ENCODE measurements around the gene HPX. TPM values are rescaled to one million over a fixed set of nuclear protein-coding genes. Genes with fewer than 3 reads are reported as not detected.

Gene HPX
- total RNA-seq, 1 donor from 2014 or later: 0.40 TPM

- DNase-seq (no peak), ATAC-seq (ENCODE audit: low read depth) (no peak)
- no peak for TF ChIP-seq CTCF (IDR thresholded peaks at IDR 0.05)
- Mint-ChIP-seq H3K9me3 (no peaks in the 10 kb centered on the region), H3K27ac (no peak overlapping the region), H3K4me1 (peaks cover 17% of the 10 kb centered on the region), H3K4me3 (no peak overlapping the region), H3K27me3 (no peaks in the 10 kb centered on the region), H3K36me3 (ENCODE audit: low read depth) (no peaks in the 10 kb centered on the region)
- intact Hi-C loops (cut with micrococcal nuclease): loop anchor here (10.0 kb wide), 1 partner anchor 1025 kb away; no protein-coding TSS in a partner anchor
- CTCF ChIA-PET: no interaction called here
- POLR2A ChIA-PET: interaction anchor here (1.5 kb wide), 1 partner anchor 12 kb away, joined by 4 read pairs; the partner anchor contains the start of genes ARFIP2 and TIMM10B
Measured at GRCh38 chr11:6469599-6469998, 28.8 kb upstream of the HPX start.

- no peak for DNase-seq
- POLR2A ChIA-PET: interaction anchor here (1.5 kb wide), 1 partner anchor 12 kb away, joined by 4 read pairs; the partner anchor contains the start of genes ARFIP2 and TIMM10B
Measured at GRCh38 chr11:6468712-6469495, 28.1 kb upstream of the HPX start.

DNA sequence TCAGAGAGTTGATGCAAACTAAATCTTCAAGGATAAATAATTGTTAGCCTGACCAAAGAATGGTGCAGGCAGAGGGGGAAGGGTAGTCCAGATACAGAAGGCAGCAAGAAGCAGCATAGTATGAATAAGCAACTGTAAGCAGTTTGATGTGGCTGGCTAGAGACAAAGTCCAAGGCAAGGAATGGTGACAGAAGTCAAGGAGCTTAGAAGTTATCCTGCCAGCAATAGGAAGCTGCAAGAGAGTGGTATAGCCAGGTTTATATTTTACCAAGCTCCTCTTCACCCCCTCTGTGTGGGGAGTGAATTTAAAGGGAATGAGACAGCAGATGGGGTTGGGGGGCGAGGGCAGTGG, 18.3 kb upstream of the HPX start:
- no peaks in the 10 kb centered on the region for H3K9me3 Mint-ChIP-seq
- ATAC-seq (ENCODE audit: low read depth) (no peak), DNase-seq (no peak)
- H3K27ac Mint-ChIP-seq: no peak overlapping the region
- H3K27me3 Mint-ChIP-seq: no peaks in the 10 kb centered on the region
- no peaks in the 10 kb centered on the region for H3K4me1 Mint-ChIP-seq
- ChIA-PET POLR2A (no interaction called here), CTCF (interaction anchor here (2.3 kb wide), 1 partner anchor 15 kb away, joined by 8 read pairs; no protein-coding TSS in a partner anchor)
- peaks cover 41% of the 10 kb centered on the region for H3K36me3 Mint-ChIP-seq (ENCODE audit: low read depth)
- TF ChIP-seq CTCF (IDR thresholded peaks at IDR 0.05): no peak
- H3K4me3 Mint-ChIP-seq: no peak overlapping the region
- intact Hi-C loops (cut with micrococcal nuclease): no loop called here

More at GRCh38 chr11:6468712-6469495, 28.1 kb upstream of the HPX start:
- no peaks in the 10 kb centered on the region for H3K9me3 Mint-ChIP-seq
- H3K36me3 Mint-ChIP-seq (ENCODE audit: low read depth): peaks cover 4% of the 10 kb centered on the region
- TF ChIP-seq CTCF (IDR thresholded peaks at IDR 0.05): no peak
- H3K27me3 Mint-ChIP-seq: no peaks in the 10 kb centered on the region
- ATAC-seq (ENCODE audit: low read depth): no peak
- no peak overlapping the region for H3K27ac Mint-ChIP-seq
- peaks cover 12% of the 10 kb centered on the region for H3K4me1 Mint-ChIP-seq
- H3K4me3 Mint-ChIP-seq: no peak overlapping the region
- intact Hi-C loops (cut with micrococcal nuclease): loop anchor here (10.0 kb wide), 1 partner anchor 1026 kb away; no protein-coding TSS in a partner anchor
- CTCF ChIA-PET: interaction anchor here (1.2 to 1.3 kb wide), 2 partner anchors 25 to 90 kb away, joined by 4 read pairs; no protein-coding TSS in a partner anchor

DNA sequence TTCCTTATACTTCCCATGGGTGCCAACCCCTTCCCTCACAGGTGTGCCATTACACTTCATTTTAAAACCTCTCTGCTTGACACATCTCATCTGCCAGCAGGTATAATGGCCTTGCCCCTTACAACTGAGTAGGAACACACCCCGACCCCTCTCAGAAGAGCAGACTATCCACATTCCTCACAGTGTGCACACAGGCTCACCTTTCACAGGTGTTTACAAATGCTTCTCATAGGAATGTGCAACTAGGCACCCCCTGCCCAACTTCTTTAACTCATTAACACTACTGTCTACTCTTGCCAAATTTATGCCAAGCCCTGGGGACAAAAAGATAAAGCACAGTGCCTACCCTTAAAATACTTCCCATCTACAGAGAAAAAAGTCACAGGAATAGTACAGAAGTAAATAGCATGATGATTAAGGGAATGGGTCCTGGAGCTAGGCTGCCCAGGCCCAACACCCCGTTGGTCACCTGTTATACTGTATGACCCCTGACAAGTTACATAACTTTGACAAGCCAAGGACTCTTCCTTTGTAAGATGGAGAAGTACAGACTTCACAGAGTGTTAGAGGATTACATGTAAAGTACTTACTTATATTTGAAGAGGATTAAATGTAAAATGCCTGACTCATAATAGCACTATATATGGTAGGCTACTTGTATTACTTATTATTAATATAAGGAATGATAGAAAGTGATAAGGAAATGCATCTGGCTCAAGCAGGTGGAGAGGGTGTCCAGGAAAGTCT, 17.7 kb upstream of the HPX start:
- ChIA-PET CTCF (interaction anchor here (2.3 kb wide), 1 partner anchor 15 kb away, joined by 8 read pairs; no protein-coding TSS in a partner anchor), POLR2A (no interaction called here)
- intact Hi-C loops (cut with micrococcal nuclease): no loop called here
- H3K27me3 Mint-ChIP-seq: no peaks in the 10 kb centered on the region
- H3K9me3 Mint-ChIP-seq: no peaks in the 10 kb centered on the region
- no peak overlapping the region for H3K27ac Mint-ChIP-seq
- H3K4me1 Mint-ChIP-seq: no peaks in the 10 kb centered on the region
- no peak for TF ChIP-seq CTCF (IDR thresholded peaks at IDR 0.05)
- ATAC-seq (ENCODE audit: low read depth) (no peak), DNase-seq (no peak)
- peaks cover 36% of the 10 kb centered on the region for H3K36me3 Mint-ChIP-seq (ENCODE audit: low read depth)
- H3K4me3 Mint-ChIP-seq: no peak overlapping the region
